ENCODE measurements around the gene LAMA3. TPM values are rescaled to one million over a fixed set of nuclear protein-coding genes. Genes with fewer than 3 reads are reported as not detected.

The LAMA3 gene
- total and polyA plus RNA-seq, 2 donors (not counting 3 experiments of a cell fraction or from before 2014, with no cell fraction given): 2.6 to 12.3 TPM

- CTCF ChIA-PET: interaction anchor here (0.8 to 1.2 kb wide), 3 partner anchors 14 to 96 kb away, joined by 3 read pairs; no protein-coding TSS in a partner anchor
- no peak for DNase-seq (ENCODE audit: low read depth, low spot score)
- H3K4me3 ChIP-seq (replicated peaks in 1 of 3; ENCODE audit: insufficient read depth in 1 of 3, low read depth in 1 of 3, low read length in 3 of 3): no peak overlapping the region
- no peak overlapping the region for H3K27ac ChIP-seq (ENCODE audit: insufficient read depth, low read depth, low read length)
- no peaks in the 10 kb centered on the region for H3K36me3 ChIP-seq (ENCODE audit: control insufficient read depth in 2 of 2, extremely low read depth in 1 of 2, insufficient read depth in 2 of 2, low read length in 2 of 2)
- no peaks in the 10 kb centered on the region for H3K27me3 ChIP-seq (ENCODE audit: control insufficient read depth in 2 of 2, insufficient read depth in 2 of 2, low read length in 2 of 2)
- no peak overlapping the region for H3K9ac ChIP-seq (replicated peaks; ENCODE audit: extremely low read depth, insufficient read depth, low read length)
- H3K4me1 ChIP-seq (ENCODE audit: control insufficient read depth, extremely low read depth, insufficient read depth, low read length): no peaks in the 10 kb centered on the region
- dilution Hi-C loops (cut with MboI; ENCODE audit: extremely low pct_ligation_motif_present, low sequenced_read_pairs) (no loop called here), intact Hi-C loops (cut with micrococcal nuclease) (no loop called here)
- no peak for FAIRE-seq
- POLR2A ChIA-PET: no interaction called here
- no TSS peak for BruUV-seq (replicated peaks)
- no peak for TF ChIP-seq GATA2 (IDR thresholded peaks at IDR 0.05; ENCODE audit: insufficient read depth, insufficient read length, low read depth, low read length)
- H3K9me1 ChIP-seq (replicated peaks; ENCODE audit: control insufficient read depth, extremely low read depth, insufficient read depth, low read length): no peaks in the 10 kb centered on the region
- H3K79me2 ChIP-seq (ENCODE audit: control insufficient read depth, insufficient read depth, low read length): no peaks in the 10 kb centered on the region
- H3K9me3 ChIP-seq (replicated peaks; ENCODE audit: control insufficient read depth, insufficient read depth, low read length): no peaks in the 10 kb centered on the region
- no peaks in the 10 kb centered on the region for H4K20me1 ChIP-seq (replicated peaks; ENCODE audit: control insufficient read depth, extremely low read depth, insufficient read depth, low read length)
- H2AFZ ChIP-seq (ENCODE audit: low read depth, low read length): no peak overlapping the region
- no peak overlapping the region for H3K4me2 ChIP-seq (ENCODE audit: insufficient read depth, low read length)
Measured at GRCh38 chr18:23799540-23799939, 110.3 kb downstream of the LAMA3 start.

- no peaks in the 10 kb centered on the region for H3K9me1 ChIP-seq (replicated peaks; ENCODE audit: control insufficient read depth, extremely low read depth, insufficient read depth, low read length)
- FAIRE-seq (no peak), DNase-seq (ENCODE audit: low read depth, low spot score) (no peak)
- no peaks in the 10 kb centered on the region for H3K27me3 ChIP-seq (ENCODE audit: control insufficient read depth in 2 of 2, insufficient read depth in 2 of 2, low read length in 2 of 2)
- H3K4me1 ChIP-seq (ENCODE audit: control insufficient read depth, extremely low read depth, insufficient read depth, low read length): no peaks in the 10 kb centered on the region
- H3K4me3 ChIP-seq (replicated peaks in 1 of 3; ENCODE audit: insufficient read depth in 1 of 3, low read depth in 1 of 3, low read length in 3 of 3): no peak overlapping the region
- POLR2A ChIA-PET: no interaction called here
- no peak overlapping the region for H3K27ac ChIP-seq (ENCODE audit: insufficient read depth, low read depth, low read length)
- no TSS peak for BruUV-seq (replicated peaks)
- no peak overlapping the region for H3K9ac ChIP-seq (replicated peaks; ENCODE audit: extremely low read depth, insufficient read depth, low read length)
- H3K4me2 ChIP-seq (ENCODE audit: insufficient read depth, low read length): no peak overlapping the region
- CTCF ChIA-PET: no interaction called here
- H4K20me1 ChIP-seq (replicated peaks; ENCODE audit: control insufficient read depth, extremely low read depth, insufficient read depth, low read length): no peaks in the 10 kb centered on the region
- H2AFZ ChIP-seq (ENCODE audit: low read depth, low read length): no peak overlapping the region
- no peaks in the 10 kb centered on the region for H3K36me3 ChIP-seq (ENCODE audit: control insufficient read depth in 2 of 2, extremely low read depth in 1 of 2, insufficient read depth in 2 of 2, low read length in 2 of 2)
- H3K9me3 ChIP-seq (replicated peaks; ENCODE audit: control insufficient read depth, insufficient read depth, low read length): no peaks in the 10 kb centered on the region
- dilution Hi-C loops (cut with MboI; ENCODE audit: extremely low pct_ligation_motif_present, low sequenced_read_pairs) (no loop called here), intact Hi-C loops (cut with micrococcal nuclease) (no loop called here)
- TF ChIP-seq CTCF (IDR thresholded peaks at IDR 0.05; ENCODE audit: extremely low read depth in 1 of 2, insufficient read depth in 1 of 2, low read depth in 1 of 2, low read length in 2 of 2) (no peak), POLR2AphosphoS5 (IDR thresholded peaks at IDR 0.05; ENCODE audit: insufficient read depth, low read depth, low read length) (no peak), EZH2 (IDR thresholded peaks at IDR 0.05; ENCODE audit: borderline replicate concordance, low read depth, low read length, severe bottlenecking) (no peak), MAX (IDR thresholded peaks at IDR 0.05; ENCODE audit: insufficient read depth, insufficient read length) (no peak), JUN (IDR thresholded peaks at IDR 0.05; ENCODE audit: borderline replicate concordance, insufficient read depth, insufficient read length, low read depth) (no peak), MYC (IDR thresholded peaks at IDR 0.05; ENCODE audit: low read depth, low read length) (no peak), FOS (IDR thresholded peaks at IDR 0.05; ENCODE audit: borderline replicate concordance, insufficient read depth, low read length) (no peak), POLR2A (IDR thresholded peaks at IDR 0.05; ENCODE audit: low read depth, low read length) (no peak), GATA2 (IDR thresholded peaks at IDR 0.05; ENCODE audit: insufficient read depth, insufficient read length, low read depth, low read length) (no peak)
- H3K79me2 ChIP-seq (ENCODE audit: control insufficient read depth, insufficient read depth, low read length): no peaks in the 10 kb centered on the region
Measured at GRCh38 chr18:23800902-23801301, 111.6 kb downstream of the LAMA3 start.

Measured in endothelial cell of umbilical vein (primary cell).